K562 (cell line): Measurements from ENCODE around the gene EPHB1. TPM values are rescaled to one million over a fixed set of nuclear protein-coding genes. Genes with fewer than 3 reads are reported as not detected.

Experiments used
- ATAC-seq: fragments of 200-7000 bp; cut with Tn5 transposase; 3 replicates; pipeline ENCODE4 v1.9.1; 2020; ENCODE audit warnings: moderate library complexity
- BruUV-seq: library from RNA; stranded (reverse); fragments of 400-500 nt; replicated peaks from 2 replicates; lab custom pipeline; 2021; lab: Mats Ljungman, UMichigan
- CTCF ChIA-PET: fragments of 300-600 bp; formaldehyde crosslinking; extraction: SDS; loops from one replicate; lab custom pipeline; 2021; ENCODE audit warnings: low intra/inter-chr PET ratio; lab: Yijun Ruan, JAX
- POLR2A ChIA-PET: fragments of 300-600, 350-650 bp; sonication (Branson Sonifier 250); formaldehyde crosslinking; extraction: SDS; loops from one replicate; lab custom pipeline; 2021; ENCODE audit warnings: antibody characterized with exemption, inconsistent platforms; lab: Yijun Ruan, JAX
- DNase-seq, 4 experiments: peaks; one replicate each; pipeline versions ENCODE4 v3.0.0 to v3.0.0-alpha.2; 2011 to 2018; ENCODE audit warnings: low spot score in 3 of 4, mixed read lengths in 3 of 4; ENCODE audit errors: extremely low read depth in 1 of 4
- FAIRE-seq: peaks from 2 replicates; lab custom pipeline; 2011; peaks lifted over from hg19 to GRCh38; lab: Jason Lieb, UNC
- H2AFZ ChIP-seq: 2 replicates; pipeline ENCODE4 v1.6.0; 2011; ENCODE audit warnings: low read depth, low read length, control low read depth, inconsistent platforms
- H3K27ac ChIP-seq: fragments of 200-600 bp; 3 replicates; pipeline ENCODE4 v1.8.0; 2011; ENCODE audit warnings: low read depth, mild to moderate bottlenecking, control low read depth, inconsistent platforms, low read length, moderate library complexity, mixed read lengths; ENCODE audit errors: extremely low read depth
- H3K27me3 ChIP-seq, 2 experiments: fragments of 300-600 bp in 1 of 2; 2 replicates in 1 of 2; 3 replicates in 1 of 2; pipeline versions ENCODE4 v1.6.0 to v1.8.0; 2011; ENCODE audit warnings: inconsistent platforms in 2 of 2, low read length in 2 of 2, mild to moderate bottlenecking in 1 of 2, mixed read lengths in 1 of 2, moderate library complexity in 1 of 2; ENCODE audit not compliant: control insufficient read depth in 2 of 2, insufficient read depth in 2 of 2
- H3K36me3 ChIP-seq: fragments of 300-600 bp; 3 replicates; pipeline ENCODE4 v1.8.0; 2011; ENCODE audit warnings: mild to moderate bottlenecking, low read length, inconsistent platforms; ENCODE audit not compliant: control insufficient read depth, insufficient read depth
- H3K4me1 ChIP-seq, 2 experiments: fragments of 200-600 bp in 1 of 2; replicated peaks in 1 of 2; 2 replicates in 1 of 2; 3 replicates in 1 of 2; pipeline versions ENCODE4 v1.5.1 to v1.8.0; 2011; ENCODE audit warnings: inconsistent platforms in 2 of 2, low read length in 2 of 2, mild to moderate bottlenecking in 1 of 2, mixed read lengths in 1 of 2, moderate library complexity in 1 of 2; ENCODE audit not compliant: control insufficient read depth in 2 of 2, insufficient read depth in 2 of 2
- H3K4me2 ChIP-seq: 2 replicates; pipeline ENCODE4 v1.6.1; 2011; ENCODE audit warnings: low read length, control low read depth, inconsistent platforms, mixed read lengths; ENCODE audit not compliant: insufficient read depth
- H3K4me3 ChIP-seq: fragments of 200-600 bp; sonication (generic), shearing (Covaris generic); 2 replicates; pipeline ENCODE4 v1.5.1; 2016; ENCODE audit warnings: control low read depth, inconsistent platforms
- H3K79me2 ChIP-seq: fragments of 200-600 bp; 3 replicates; pipeline ENCODE4 v1.8.0; 2011; ENCODE audit warnings: low read length, inconsistent platforms; ENCODE audit not compliant: control insufficient read depth, insufficient read depth
- H3K9ac ChIP-seq, 2 experiments: 2 replicates each; pipeline versions ENCODE4 v1.6.0 to v1.6.1; 2011; ENCODE audit warnings: low read depth in 2 of 2, low read length in 2 of 2, control low read depth in 1 of 2, inconsistent platforms in 1 of 2, mild to moderate bottlenecking in 1 of 2, mixed read lengths in 1 of 2; ENCODE audit not compliant: insufficient read depth in 1 of 2
- H3K9me1 ChIP-seq: one replicate; pipeline ENCODE4 v1.6.0; 2011; ENCODE audit warnings: inconsistent platforms, mild to moderate bottlenecking, low read length, moderate library complexity; ENCODE audit not compliant: control insufficient read depth, insufficient read depth
- H3K9me3 ChIP-seq: replicated peaks from 2 replicates; pipeline ENCODE4 v1.5.1; 2011; ENCODE audit warnings: low read depth, low read length, inconsistent platforms; ENCODE audit not compliant: control insufficient read depth, insufficient read depth
- H4K20me1 ChIP-seq: replicated peaks from 2 replicates; pipeline ENCODE4 v1.6.1; 2011; ENCODE audit warnings: low read length, inconsistent platforms, mixed read lengths; ENCODE audit not compliant: control insufficient read depth, insufficient read depth
- CREB5 ChIP-seq: fragments of 250-450 bp; sonication (Bioruptor Pico); IDR thresholded peaks from 2 replicates; pipeline ENCODE4 v1.5.0; 2020; ENCODE audit warnings: mild to moderate bottlenecking
- GTF2F1 ChIP-seq: IDR thresholded peaks from 2 replicates; pipeline ENCODE4 v1.6.1; 2011; ENCODE audit warnings: low read depth, low read length, improper control_type of control experiment
- HINFP ChIP-seq: fragments of 450-650 bp; conservative IDR thresholded peaks from 2 replicates; pipeline ENCODE4 v1.6.1; 2016; ENCODE audit warnings: missing genetic modification characterization, low read depth, mild to moderate bottlenecking, control low read depth, missing compliant biosample characterization
- TCF15 ChIP-seq: fragments of 250-450 bp; sonication (Bioruptor Pico); IDR thresholded peaks from 2 replicates; pipeline ENCODE4 v1.8.0; 2022; ENCODE audit warnings: moderate library complexity, mild to moderate bottlenecking, inconsistent platforms
- ZNF212 ChIP-seq: fragments of 450-650 bp; formaldehyde crosslinking; IDR thresholded peaks from 2 replicates; pipeline ENCODE4 v1.4.0; 2020; ENCODE audit warnings: mild to moderate bottlenecking
- WGBS: fragments of 100-300 bp; shearing (Covaris generic); methylation state at CpG from one replicate; pipeline ENCODE4 v1.1.6; 2016; ENCODE audit warnings: low coverage, mixed read lengths; ENCODE audit not compliant: insufficient coverage; ENCODE audit errors: missing lambda C conversion rate; 5-methylcytosine and 5-hydroxymethylcytosine counted together
- in situ Hi-C: fragments of 300-500 bp; cut with MboI; formaldehyde crosslinking; loops from 4 replicates; pipeline ENCODE4 v1.15.0; 2018; ENCODE audit warnings: inconsistent platforms, mixed read lengths
- intact Hi-C: fragments of 100-400 bp; cut with micrococcal nuclease; formaldehyde crosslinking; loops from 2 replicates; pipeline ENCODE4 v1.14.2; 2022
- polyA plus RNA-seq, 8 experiments: library from polyadenylated mRNA; depleted of rRNA in 4 of 8; stranded (reverse) in 5 of 8; unstranded in 3 of 8; fragments of >200 nt; fragmentation: Nextera tagmentation in 2 of 8; fragmentation: Illumina TruSeq in 1 of 8; extraction: Ambion mirVana in 2 of 8; extraction: Trizol in 1 of 8; gene quantifications; 2 replicates each; pipeline versions ENCODE4 v1.2.1 to v1.2.3, GENCODE V29; 2011 to 2014; ENCODE audit warnings: inconsistent platforms in 1 of 8, missing spikeins in 1 of 8
- total RNA-seq, 7 experiments: library from RNA; depleted of rRNA in 6 of 7; stranded (reverse); fragments of >200 nt in 6 of 7; fragmentation: Illumina TruSeq in 2 of 7; extraction: Trizol in 2 of 7; gene quantifications; 2 replicates each; pipeline versions ENCODE4 v1.2.1 to v1.2.3, GENCODE V29; 2011 to 2021; ENCODE audit warnings: low replicate concordance in 1 of 7
- TF ChIP-seq, protein P1 (sequence below): sonication (generic); formaldehyde crosslinking; IDR thresholded peaks from 2 replicates; pipeline ENCODE4 v1.8.1; 2023; ENCODE audit warnings: missing genetic modification reagents, mild to moderate bottlenecking, borderline replicate concordance
- TF ChIP-seq, protein P2 (sequence below), 2 experiments: IDR thresholded peaks; 2 replicates each; pipeline ENCODE4 v1.6.1; 2011; ENCODE audit warnings: borderline replicate concordance in 1 of 2, control low read depth in 1 of 2, low read depth in 1 of 2, low read length in 1 of 2, mild to moderate bottlenecking in 1 of 2, mixed read lengths in 1 of 2, moderate library complexity in 1 of 2; ENCODE audit not compliant: insufficient read depth in 1 of 2, insufficient read length in 1 of 2, poor library complexity in 1 of 2, severe bottlenecking in 1 of 2; ENCODE audit errors: extremely low read depth in 1 of 2
- TF ChIP-seq, protein P3 (sequence below): fragments of 450-650 bp; IDR thresholded peaks from 2 replicates; pipeline ENCODE4 v1.6.1; 2017; ENCODE audit warnings: antibody characterized with exemption

EPHB1 gene
- total and polyA plus RNA-seq, 9 of the 15 experiments (the other 6 are each of a cell fraction or from before 2014, with no cell fraction given): 0.29 TPM; not detected in 8

DNA sequence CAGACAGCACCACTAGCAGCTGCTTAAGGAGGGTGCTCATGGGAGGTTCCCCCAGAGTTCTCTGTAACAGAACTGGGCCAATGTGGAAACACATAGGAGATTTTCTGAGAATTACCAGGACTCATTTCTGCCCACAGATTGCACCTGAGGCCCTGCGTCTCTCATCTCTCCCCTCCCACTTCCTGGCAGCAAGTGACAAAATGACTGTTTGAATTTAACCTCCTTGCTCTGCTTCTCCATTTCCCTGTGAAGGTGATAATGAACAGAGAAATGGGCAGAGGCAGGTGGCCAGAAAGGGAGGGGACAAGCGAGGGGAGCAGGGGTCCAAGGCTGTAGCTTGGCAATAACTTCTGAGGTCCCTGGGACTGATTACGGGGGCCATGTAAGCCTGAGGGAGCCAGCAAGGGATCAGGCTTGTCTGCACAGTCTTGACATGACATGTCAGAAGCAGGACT, 8.0 kb downstream of the EPHB1 start (continued):
- TF ChIP-seq, protein P1, sequence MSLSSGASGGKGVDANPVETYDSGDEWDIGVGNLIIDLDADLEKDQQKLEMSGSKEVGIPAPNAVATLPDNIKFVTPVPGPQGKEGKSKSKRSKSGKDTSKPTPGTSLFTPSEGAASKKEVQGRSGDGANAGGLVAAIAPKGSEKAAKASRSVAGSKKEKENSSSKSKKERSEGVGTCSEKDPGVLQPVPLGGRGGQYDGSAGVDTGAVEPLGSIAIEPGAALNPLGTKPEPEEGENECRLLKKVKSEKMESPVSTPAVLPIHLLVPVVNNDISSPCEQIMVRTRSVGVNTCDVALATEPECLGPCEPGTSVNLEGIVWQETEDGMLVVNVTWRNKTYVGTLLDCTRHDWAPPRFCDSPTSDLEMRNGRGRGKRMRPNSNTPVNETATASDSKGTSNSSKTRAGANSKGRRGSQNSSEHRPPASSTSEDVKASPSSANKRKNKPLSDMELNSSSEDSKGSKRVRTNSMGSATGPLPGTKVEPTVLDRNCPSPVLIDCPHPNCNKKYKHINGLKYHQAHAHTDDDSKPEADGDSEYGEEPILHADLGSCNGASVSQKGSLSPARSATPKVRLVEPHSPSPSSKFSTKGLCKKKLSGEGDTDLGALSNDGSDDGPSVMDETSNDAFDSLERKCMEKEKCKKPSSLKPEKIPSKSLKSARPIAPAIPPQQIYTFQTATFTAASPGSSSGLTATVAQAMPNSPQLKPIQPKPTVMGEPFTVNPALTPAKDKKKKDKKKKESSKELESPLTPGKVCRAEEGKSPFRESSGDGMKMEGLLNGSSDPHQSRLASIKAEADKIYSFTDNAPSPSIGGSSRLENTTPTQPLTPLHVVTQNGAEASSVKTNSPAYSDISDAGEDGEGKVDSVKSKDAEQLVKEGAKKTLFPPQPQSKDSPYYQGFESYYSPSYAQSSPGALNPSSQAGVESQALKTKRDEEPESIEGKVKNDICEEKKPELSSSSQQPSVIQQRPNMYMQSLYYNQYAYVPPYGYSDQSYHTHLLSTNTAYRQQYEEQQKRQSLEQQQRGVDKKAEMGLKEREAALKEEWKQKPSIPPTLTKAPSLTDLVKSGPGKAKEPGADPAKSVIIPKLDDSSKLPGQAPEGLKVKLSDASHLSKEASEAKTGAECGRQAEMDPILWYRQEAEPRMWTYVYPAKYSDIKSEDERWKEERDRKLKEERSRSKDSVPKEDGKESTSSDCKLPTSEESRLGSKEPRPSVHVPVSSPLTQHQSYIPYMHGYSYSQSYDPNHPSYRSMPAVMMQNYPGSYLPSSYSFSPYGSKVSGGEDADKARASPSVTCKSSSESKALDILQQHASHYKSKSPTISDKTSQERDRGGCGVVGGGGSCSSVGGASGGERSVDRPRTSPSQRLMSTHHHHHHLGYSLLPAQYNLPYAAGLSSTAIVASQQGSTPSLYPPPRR: no peak

DNA sequence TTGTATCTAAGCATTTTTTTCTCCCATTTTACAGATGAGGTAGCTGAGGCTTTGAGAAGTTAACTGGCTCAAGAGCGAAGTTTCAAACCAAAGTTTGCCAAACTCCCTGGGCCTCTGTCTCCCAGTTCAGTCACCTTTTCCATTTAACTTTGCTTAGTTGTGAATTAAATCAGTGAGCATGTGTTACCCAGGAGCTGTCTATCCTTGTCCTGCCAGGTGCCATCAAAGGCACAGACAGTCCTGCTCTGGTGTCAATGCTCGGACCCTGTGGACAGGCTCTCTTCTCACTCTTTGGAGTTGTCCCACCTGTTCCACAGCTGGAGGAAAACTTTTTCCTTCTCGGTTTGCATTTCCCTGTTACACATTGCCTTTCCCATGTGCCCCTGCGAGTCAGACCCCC, 8.6 kb downstream of the EPHB1 start:
- Histone ChIP-seq H3K9me3 (no peaks in the 10 kb centered on the region), H3K79me2 (no peaks in the 10 kb centered on the region), H3K36me3 (no peaks in the 10 kb centered on the region), H3K27ac (no peak overlapping the region), H2AFZ (no peak overlapping the region), H3K27me3 (no peaks in the 10 kb centered on the region), H3K4me1 (no peaks in the 10 kb centered on the region), H3K9ac (no peak overlapping the region), H3K9me1 (no peaks in the 10 kb centered on the region), H3K4me3 (no peak overlapping the region), H4K20me1 (no peaks in the 10 kb centered on the region), H3K4me2 (no peak overlapping the region)
- DNase-seq: no peak
- intact Hi-C loops (no loop called here), in situ Hi-C loops (no loop called here)
- no peak for FAIRE-seq
- ChIA-PET POLR2A (no interaction called here), CTCF (no interaction called here)
- WGBS: 0% methylated on average over 3 of the region's 4 CpGs
- ATAC-seq: no peak
- BruUV-seq: no TSS peak
- TF ChIP-seq GTF2F1: no peak
- TF ChIP-seq ZNF212: no peak
- TF ChIP-seq, protein P2, sequence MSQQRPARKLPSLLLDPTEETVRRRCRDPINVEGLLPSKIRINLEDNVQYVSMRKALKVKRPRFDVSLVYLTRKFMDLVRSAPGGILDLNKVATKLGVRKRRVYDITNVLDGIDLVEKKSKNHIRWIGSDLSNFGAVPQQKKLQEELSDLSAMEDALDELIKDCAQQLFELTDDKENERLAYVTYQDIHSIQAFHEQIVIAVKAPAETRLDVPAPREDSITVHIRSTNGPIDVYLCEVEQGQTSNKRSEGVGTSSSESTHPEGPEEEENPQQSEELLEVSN (IDR thresholded peaks at IDR 0.05; ENCODE audit: borderline replicate concordance in 1 of 2, extremely low read depth in 1 of 2, insufficient read depth in 1 of 2, insufficient read length in 1 of 2, low read depth in 1 of 2, low read length in 1 of 2, poor library complexity in 1 of 2, severe bottlenecking in 1 of 2): no peak
- TF ChIP-seq TCF15: no peak
- TF ChIP-seq, protein P3, sequence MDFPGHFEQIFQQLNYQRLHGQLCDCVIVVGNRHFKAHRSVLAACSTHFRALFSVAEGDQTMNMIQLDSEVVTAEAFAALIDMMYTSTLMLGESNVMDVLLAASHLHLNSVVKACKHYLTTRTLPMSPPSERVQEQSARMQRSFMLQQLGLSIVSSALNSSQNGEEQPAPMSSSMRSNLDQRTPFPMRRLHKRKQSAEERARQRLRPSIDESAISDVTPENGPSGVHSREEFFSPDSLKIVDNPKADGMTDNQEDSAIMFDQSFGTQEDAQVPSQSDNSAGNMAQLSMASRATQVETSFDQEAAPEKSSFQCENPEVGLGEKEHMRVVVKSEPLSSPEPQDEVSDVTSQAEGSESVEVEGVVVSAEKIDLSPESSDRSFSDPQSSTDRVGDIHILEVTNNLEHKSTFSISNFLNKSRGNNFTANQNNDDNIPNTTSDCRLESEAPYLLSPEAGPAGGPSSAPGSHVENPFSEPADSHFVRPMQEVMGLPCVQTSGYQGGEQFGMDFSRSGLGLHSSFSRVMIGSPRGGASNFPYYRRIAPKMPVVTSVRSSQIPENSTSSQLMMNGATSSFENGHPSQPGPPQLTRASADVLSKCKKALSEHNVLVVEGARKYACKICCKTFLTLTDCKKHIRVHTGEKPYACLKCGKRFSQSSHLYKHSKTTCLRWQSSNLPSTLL: no peak
- no peak for TF ChIP-seq HINFP (tag)
- no peak for TF ChIP-seq CREB5 (CRISPR knock-in tag)
